HG02571 (cell line): ENCODE data around the gene CD164.
"Not testable (repeated sequence)": the region's sequence is repeated elsewhere in the genome, so short reads cannot be mapped to it uniquely, and the experiment has no call there.

Source experiments
- ATAC-seq: cut with Tn5 transposase; IDR thresholded peaks from one replicate; pipeline ENCODE4 v1.9.1; 2021; ENCODE audit warnings: mild to moderate bottlenecking, moderate library complexity; ENCODE audit not compliant: unreplicated experiment

CD164 gene

GRCh38 chr6:109377717-109378116 lies 4.5 kb downstream of the CD164 start:
- ATAC-seq: no peak

- no peak for ATAC-seq
These were observed 7.9 kb downstream of the CD164 start for GRCh38 chr6:109374326-109374892.

- ATAC-seq: peak; percentile 91
These were observed 8.5 kb downstream of the CD164 start for GRCh38 chr6:109373762-109374161.

GRCh38 chr6:109373331-109373730 lies 8.9 kb downstream of the CD164 start:
- ATAC-seq: peak; percentile 17

- no peak for ATAC-seq
These were observed 10.1 kb downstream of the CD164 start for GRCh38 chr6:109372130-109372529.

- no peak for ATAC-seq
These were observed 11.5 kb downstream of the CD164 start for GRCh38 chr6:109370792-109371191.

GRCh38 chr6:109370336-109370735 lies 11.9 kb downstream of the CD164 start:
- no peak for ATAC-seq

- ATAC-seq: no peak
These were observed 12.5 kb downstream of the CD164 start for GRCh38 chr6:109369728-109370127.

GRCh38 chr6:109364382-109365078 lies 17.7 kb downstream of the CD164 start:
- ATAC-seq: not testable (repeated sequence)

GRCh38 chr6:109363753-109364152 lies 18.5 kb downstream of the CD164 start:
- no peak for ATAC-seq

GRCh38 chr6:109362102-109362884 lies 20.0 kb downstream of the CD164 start:
- ATAC-seq: no peak

- ATAC-seq: no peak
These were observed 21.5 kb downstream of the CD164 start for GRCh38 chr6:109360791-109361190.

- no peak for ATAC-seq
These were observed 22.0 kb downstream of the CD164 start for GRCh38 chr6:109360281-109360680.

- ATAC-seq: no peak
These were observed 23.0 kb downstream of the CD164 start for GRCh38 chr6:109359248-109359647.

- ATAC-seq: no peak
These were observed 24.1 kb downstream of the CD164 start for GRCh38 chr6:109358204-109358603.

GRCh38 chr6:109356237-109356636 lies 26.0 kb downstream of the CD164 start:
- no peak for ATAC-seq

GRCh38 chr6:109351231-109352130 lies 30.8 kb downstream of the CD164 start:
- ATAC-seq: no peak

GRCh38 chr6:109349419-109349987 lies 32.8 kb downstream of the CD164 start:
- no peak for ATAC-seq

- ATAC-seq: no peak
These were observed 34.0 kb downstream of the CD164 start for GRCh38 chr6:109348226-109348625.

GRCh38 chr6:109347779-109348178 lies 34.5 kb downstream of the CD164 start:
- no peak for ATAC-seq

GRCh38 chr6:109345986-109346385 lies 36.3 kb downstream of the CD164 start:
- ATAC-seq: no peak
